ENCODE measurements around the gene DDIT4. TPM values are rescaled to one million over a fixed set of nuclear protein-coding genes. Genes with fewer than 3 reads are reported as not detected.
A peak's percentile ranks its signal among the peaks of the same experiment; 100 is the strongest.
"Not testable (repeated sequence)": the region's sequence is repeated elsewhere in the genome, so short reads cannot be mapped to it uniquely, and the experiment has no call there.

DDIT4 gene
- total RNA-seq, 1 experiment from 2014 or later: 462 TPM

- TF ChIP-seq YY1 (IDR thresholded peaks at IDR 0.05; ENCODE audit: extremely low read depth, insufficient replicate concordance, low read depth, low read length) (peak; percentile 52), POLR2A (IDR thresholded peaks at IDR 0.05; ENCODE audit: borderline replicate concordance, extremely low read depth, insufficient read depth, insufficient read length) (peak; percentile 99), ZNF274 (IDR thresholded peaks at IDR 0.05; ENCODE audit: low read depth, low read length) (no peak), EZH2 (IDR thresholded peaks at IDR 0.05) (no peak), SP1 (IDR thresholded peaks at IDR 0.05; ENCODE audit: low read depth) (no peak), ELF1 (IDR thresholded peaks at IDR 0.05; ENCODE audit: borderline replicate concordance, low read depth) (no peak), RAD21 (IDR thresholded peaks at IDR 0.05; ENCODE audit: low read depth) (no peak), EGR1 (IDR thresholded peaks at IDR 0.05; ENCODE audit: low read depth) (no peak)
- TF ChIP-seq, protein P1, sequence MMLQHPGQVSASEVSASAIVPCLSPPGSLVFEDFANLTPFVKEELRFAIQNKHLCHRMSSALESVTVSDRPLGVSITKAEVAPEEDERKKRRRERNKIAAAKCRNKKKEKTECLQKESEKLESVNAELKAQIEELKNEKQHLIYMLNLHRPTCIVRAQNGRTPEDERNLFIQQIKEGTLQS (IDR thresholded peaks at IDR 0.05): no peak
These were observed at the start of gene DDIT4 (continued) for GRCh38 chr10:72273410-72274212.

DNA sequence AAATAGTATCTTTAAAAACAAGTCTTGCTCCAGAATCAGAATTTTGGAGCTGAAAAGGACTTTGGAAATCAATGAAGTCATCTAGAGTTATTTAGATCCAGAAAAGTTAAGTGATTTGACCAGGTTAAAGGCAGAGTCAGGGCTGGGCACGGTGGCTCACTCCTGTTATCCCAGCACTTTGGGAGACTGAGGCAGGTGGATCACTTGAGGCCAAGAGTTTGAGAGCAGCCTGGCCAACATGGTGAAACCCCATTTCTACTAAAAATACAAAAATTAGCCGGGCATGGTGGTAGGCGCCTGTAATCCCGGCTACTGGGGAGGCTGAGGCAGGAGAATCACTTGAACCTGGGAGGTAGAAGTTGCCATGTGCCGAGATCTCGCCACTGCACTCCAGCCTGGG, 49.5 kb upstream of the DDIT4 start:
- ChIA-PET POLR2A (interaction anchor here (1.0 kb wide), 1 partner anchor 51 kb away, joined by 3 read pairs; no protein-coding TSS in a partner anchor), CTCF (interaction anchor here (1.1 to 1.3 kb wide), 3 partner anchors 92 to 113 kb away, joined by 3 to 7 read pairs (median 3); no protein-coding TSS in a partner anchor)

More for the DNA sequence above, 49.5 kb upstream of the DDIT4 start:
- intact Hi-C loops (cut with micrococcal nuclease); H3K4me3 ChIP-seq (replicated peaks in 1 of 2; ENCODE audit: low read depth in 1 of 2, low read length in 2 of 2); H3K9me2 ChIP-seq (ENCODE audit: insufficient read depth); ATAC-seq; H3K9ac ChIP-seq (ENCODE audit: low read length); H4K20me1 ChIP-seq (ENCODE audit: insufficient read depth); H3K9me3 ChIP-seq (ENCODE audit: control insufficient read depth in 1 of 2, insufficient read depth in 1 of 2, low read depth in 1 of 2, low read length in 2 of 2); H3K4me2 ChIP-seq (ENCODE audit: low read length); DNase-seq (ENCODE audit: low read depth, low spot score); H3K27ac ChIP-seq (ENCODE audit: low read depth, low read length); H3K4me1 ChIP-seq (ENCODE audit: control insufficient read depth in 1 of 2, insufficient read depth in 2 of 2, low read length in 2 of 2); H2AFZ ChIP-seq (ENCODE audit: low read depth, low read length, poor library complexity, severe bottlenecking); BruUV-seq (replicated peaks); H3K27me3 ChIP-seq (ENCODE audit: insufficient read depth, low read length): not testable (repeated sequence)
- Histone ChIP-seq H3K36me3 (ENCODE audit: control insufficient read depth in 1 of 2, insufficient read depth in 2 of 2, low read length in 2 of 2) (peaks cover 13% of the 10 kb centered on the region in 2 experiments), H3K79me2 (ENCODE audit: insufficient read depth, low read length) (peaks cover 35% of the 10 kb centered on the region)
- RAD21 ChIA-PET (ENCODE audit: low non-redundant PET in 1 of 2, low total read pairs in 2 of 2, uncharacterized antibody in 2 of 2, unreplicated experiment in 2 of 2): interaction anchor here in 1 of 2 experiments (1.0 kb wide), 1 partner anchor 99 kb away, joined by 3 read pairs; no protein-coding TSS in a partner anchor

All from HCT116 (cell line).